Measurements from ENCODE around the gene MYH7B.
A peak's percentile ranks its signal among the peaks of the same experiment; 100 is the strongest.

MYH7B gene

DNA sequence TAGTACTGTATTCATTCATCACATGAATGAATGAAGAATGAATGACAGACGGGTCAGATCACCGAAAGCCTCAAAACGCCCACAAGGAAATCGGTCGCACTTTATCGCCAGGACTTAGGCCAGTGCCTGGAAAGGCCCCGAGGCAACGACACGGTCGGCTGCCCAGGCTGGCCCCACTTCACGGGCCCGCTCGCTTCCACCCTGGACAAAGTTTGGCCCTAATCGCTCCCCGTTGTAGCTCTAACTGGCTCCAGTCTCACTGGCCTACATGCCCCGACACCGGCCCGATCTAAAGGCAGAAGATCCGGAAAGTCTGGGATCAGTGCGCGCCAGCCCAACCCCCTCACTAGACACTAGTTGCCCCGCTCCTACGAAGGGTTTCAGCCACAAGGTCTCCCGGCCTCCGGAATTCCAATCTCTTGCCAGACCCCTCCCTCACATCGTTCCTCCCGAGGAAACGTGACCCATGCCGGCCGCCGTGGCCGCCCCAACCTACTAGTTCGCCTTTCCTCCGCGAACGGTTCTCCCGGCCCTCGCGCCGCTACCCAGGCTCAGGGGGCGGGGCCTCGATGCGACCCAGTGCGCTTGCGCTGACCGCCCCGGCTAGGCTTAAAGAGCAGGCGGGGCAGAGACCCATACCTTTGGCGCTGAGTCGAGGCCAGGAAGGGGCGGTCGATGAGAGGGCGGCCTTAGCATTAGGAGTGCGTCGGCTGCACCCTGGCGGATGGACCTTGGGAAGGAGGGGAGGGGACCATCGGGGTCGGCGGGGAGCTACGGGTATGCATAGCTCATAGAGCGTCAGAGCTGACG is at the start of gene MYH7B, which contains the start of gene GSS:
Gene MYH7B (plus strand): TSS at position 638 of the 810 bp plus-strand sequence. CDS start 22,138 bp downstream, outside the sequence.
Gene GSS (minus strand): TSS at position 576 of the 810 bp plus-strand sequence. CDS start 3,954 bp downstream, outside the sequence.
- DNase-seq: peak; percentile 94
- in situ Hi-C loops (cut with HindIII; ENCODE audit: low pct_ligation_motif_present, low pct_unique_long_range_greater_than_20kb, low sequenced_read_pairs): no loop called here

- in situ Hi-C loops (cut with HindIII; ENCODE audit: low pct_ligation_motif_present, low pct_unique_long_range_greater_than_20kb, low sequenced_read_pairs): no loop called here
- DNase-seq: peak; percentile 79
These were observed 47.8 kb upstream of the MYH7B start for GRCh38 chr20:34907616-34908469.

- in situ Hi-C loops (cut with HindIII; ENCODE audit: low pct_ligation_motif_present, low pct_unique_long_range_greater_than_20kb, low sequenced_read_pairs): no loop called here
- DNase-seq: no peak
These were observed 40.5 kb upstream of the MYH7B start for GRCh38 chr20:34915131-34915530.

- in situ Hi-C loops (cut with HindIII; ENCODE audit: low pct_ligation_motif_present, low pct_unique_long_range_greater_than_20kb, low sequenced_read_pairs): no loop called here
- DNase-seq: no peak
These were observed 39.8 kb upstream of the MYH7B start for GRCh38 chr20:34915749-34916455.

DNA sequence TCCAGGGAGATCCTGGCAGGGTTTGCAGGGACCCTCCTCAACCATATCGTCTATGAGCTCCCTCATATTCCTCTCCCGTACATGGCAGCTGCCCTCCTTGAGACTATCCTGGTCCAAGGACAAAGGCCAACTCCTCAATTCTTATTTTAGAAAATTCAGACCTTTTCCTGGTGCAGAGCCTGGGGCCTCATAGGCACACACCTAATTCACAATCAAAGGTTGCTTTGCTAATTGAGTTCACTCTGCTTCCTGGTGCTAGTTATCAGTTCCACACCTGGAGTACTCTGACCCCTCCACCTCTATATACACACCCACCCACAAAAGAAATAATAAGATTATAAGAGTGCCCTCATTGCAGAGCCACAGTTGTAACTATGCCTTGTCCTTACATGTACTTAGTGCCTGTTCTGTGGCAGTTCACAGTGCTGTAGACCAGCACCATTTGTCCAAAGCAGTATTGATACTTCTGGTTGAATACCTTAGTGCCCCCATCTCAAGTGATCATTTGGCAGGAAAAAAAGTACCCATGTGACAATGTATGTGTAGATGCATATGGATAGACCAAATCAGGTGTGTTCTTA is 38.8 kb upstream of the MYH7B start:
- in situ Hi-C loops (cut with HindIII; ENCODE audit: low pct_ligation_motif_present, low pct_unique_long_range_greater_than_20kb, low sequenced_read_pairs): no loop called here
- DNase-seq: no peak

DNA sequence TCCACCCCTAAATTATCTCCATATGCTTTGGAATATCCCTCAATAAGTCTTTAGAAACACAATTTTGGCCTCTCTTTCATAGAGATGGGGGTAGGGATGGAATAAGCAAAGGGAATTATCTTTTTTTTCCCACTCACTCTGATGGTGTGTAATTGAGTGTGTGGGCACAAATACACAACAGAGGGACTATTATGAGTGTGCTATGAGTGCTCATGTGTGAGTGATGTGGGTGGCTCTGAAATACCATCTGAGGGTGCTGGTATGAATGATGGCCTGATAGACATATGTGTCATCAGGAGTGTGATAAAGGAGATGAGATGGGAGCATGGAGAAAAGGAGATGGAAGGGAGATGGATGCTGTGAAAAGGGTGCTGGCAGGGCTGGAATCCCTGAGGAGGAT is 35.6 kb upstream of the MYH7B start:
- no peak for DNase-seq
- in situ Hi-C loops (cut with HindIII; ENCODE audit: low pct_ligation_motif_present, low pct_unique_long_range_greater_than_20kb, low sequenced_read_pairs): no loop called here

- in situ Hi-C loops (cut with HindIII; ENCODE audit: low pct_ligation_motif_present, low pct_unique_long_range_greater_than_20kb, low sequenced_read_pairs): no loop called here
These were observed 34.2 kb upstream of the MYH7B start for GRCh38 chr20:34921436-34921835.

GRCh38 chr20:34922654-34923381 is 32.9 kb upstream of the MYH7B start:
- in situ Hi-C loops (cut with HindIII; ENCODE audit: low pct_ligation_motif_present, low pct_unique_long_range_greater_than_20kb, low sequenced_read_pairs): no loop called here
- peak; percentile 40 for DNase-seq

More at GRCh38 chr20:34921436-34921835, 34.2 kb upstream of the MYH7B start:
- no peak for DNase-seq

DNA sequence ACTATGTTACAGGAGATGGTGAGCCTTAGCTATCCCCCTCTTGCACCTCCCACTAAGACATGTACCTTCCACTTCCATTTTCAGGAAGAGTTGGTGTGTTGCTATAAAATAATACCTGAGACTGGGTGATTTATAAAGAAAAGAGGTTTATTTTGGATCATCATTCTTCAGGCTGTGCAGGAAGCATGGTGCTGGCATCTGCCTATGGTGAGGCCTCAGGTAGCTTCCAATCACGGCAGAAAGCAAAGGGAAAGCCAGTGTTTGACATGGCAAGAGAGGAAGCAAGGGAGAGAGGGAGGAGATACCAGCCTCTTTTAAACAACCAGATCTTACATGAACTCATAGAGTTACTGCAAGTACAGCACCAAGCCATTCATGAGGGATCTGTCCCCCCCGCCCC is 32.3 kb upstream of the MYH7B start:
- DNase-seq: no peak
- in situ Hi-C loops (cut with HindIII; ENCODE audit: low pct_ligation_motif_present, low pct_unique_long_range_greater_than_20kb, low sequenced_read_pairs): no loop called here

DNA sequence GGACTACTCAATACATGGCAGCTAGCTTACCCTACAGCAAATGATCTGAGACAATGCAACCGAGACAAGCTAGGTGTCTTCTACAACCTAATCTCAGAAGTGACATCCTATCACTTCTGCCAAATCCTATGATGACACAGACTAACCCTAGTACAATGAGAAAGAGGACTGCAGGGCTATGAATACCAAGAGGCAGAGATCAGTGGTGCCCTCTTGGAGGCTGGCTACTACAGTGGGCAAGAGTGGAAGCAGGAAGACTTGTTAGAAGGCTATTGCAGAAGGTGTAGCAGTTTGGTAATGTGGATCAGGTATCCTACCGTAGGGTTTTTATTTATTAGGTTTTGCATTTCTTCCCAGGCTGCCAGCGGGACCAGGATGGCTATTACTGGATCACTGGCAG is 30.3 kb upstream of the MYH7B start:
- in situ Hi-C loops (cut with HindIII; ENCODE audit: low pct_ligation_motif_present, low pct_unique_long_range_greater_than_20kb, low sequenced_read_pairs): no loop called here
- no peak for DNase-seq

- in situ Hi-C loops (cut with HindIII; ENCODE audit: low pct_ligation_motif_present, low pct_unique_long_range_greater_than_20kb, low sequenced_read_pairs): no loop called here
These were observed 29.7 kb upstream of the MYH7B start for GRCh38 chr20:34925981-34926380.

DNA sequence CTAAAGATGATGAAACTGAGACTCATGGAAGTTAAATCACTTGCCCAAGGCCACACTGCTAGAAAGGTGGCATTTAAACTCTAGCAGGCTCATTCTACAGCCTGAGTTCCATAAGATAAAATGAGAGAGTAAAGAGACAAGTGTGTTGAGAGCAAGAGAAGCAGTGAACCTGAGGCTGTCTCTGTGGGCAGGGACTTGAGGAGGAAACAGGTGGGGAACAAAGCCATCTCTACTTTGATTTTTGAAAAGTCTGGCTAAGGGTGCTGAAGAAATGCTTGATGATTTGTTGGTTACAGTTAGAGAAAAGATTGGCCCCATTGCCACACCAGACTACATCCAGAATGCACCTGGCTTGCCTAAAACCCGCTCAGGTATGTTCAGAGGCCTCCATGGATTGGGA is 29.1 kb upstream of the MYH7B start:
- DNase-seq: no peak
- in situ Hi-C loops (cut with HindIII; ENCODE audit: low pct_ligation_motif_present, low pct_unique_long_range_greater_than_20kb, low sequenced_read_pairs): no loop called here

More at GRCh38 chr20:34925981-34926380, 29.7 kb upstream of the MYH7B start:
- DNase-seq: no peak

GRCh38 chr20:34927736-34928135 is 27.9 kb upstream of the MYH7B start:
- in situ Hi-C loops (cut with HindIII; ENCODE audit: low pct_ligation_motif_present, low pct_unique_long_range_greater_than_20kb, low sequenced_read_pairs): no loop called here
- DNase-seq: no peak

DNA sequence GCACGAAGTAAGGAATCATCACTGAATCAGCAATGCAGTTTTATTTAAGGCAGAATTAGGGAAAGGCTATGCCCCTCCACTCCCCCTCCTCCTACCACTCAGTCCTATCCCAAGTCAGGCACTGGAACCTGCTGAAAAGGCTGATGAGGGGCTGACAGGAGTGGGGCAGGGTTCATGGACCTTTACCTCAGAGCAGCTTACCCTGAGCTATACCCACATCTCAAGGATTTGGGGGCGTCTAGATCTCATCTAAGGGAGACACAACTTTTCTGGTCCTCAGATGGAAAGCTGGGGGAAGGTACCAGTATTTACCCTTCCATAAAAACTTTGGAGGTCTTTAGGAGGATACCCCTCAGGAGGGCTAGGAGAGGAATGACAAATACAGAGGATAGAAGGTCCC is 27.3 kb upstream of the MYH7B start:
- in situ Hi-C loops (cut with HindIII; ENCODE audit: low pct_ligation_motif_present, low pct_unique_long_range_greater_than_20kb, low sequenced_read_pairs): no loop called here
- DNase-seq: no peak

DNA sequence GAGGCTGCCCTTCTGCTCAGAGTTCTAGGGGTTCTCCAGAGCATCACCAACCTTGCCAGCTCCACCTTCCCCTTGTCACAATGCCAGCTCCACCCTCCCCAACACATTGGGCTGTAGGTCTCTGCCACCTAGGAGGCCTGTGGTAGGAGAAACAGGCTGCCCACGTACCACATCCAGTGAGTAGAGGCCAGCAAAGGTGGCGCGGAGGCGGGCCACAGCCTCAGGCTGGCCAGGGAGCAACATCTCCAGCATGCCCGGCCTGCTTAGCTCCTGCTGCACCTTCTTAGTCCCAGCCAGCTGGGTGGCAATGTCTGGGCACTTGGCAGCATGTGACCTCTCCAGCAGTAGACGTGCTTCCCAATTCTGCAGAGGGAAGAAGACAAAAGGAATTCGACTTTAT is 23.9 kb upstream of the MYH7B start:
- no peak for DNase-seq
- in situ Hi-C loops (cut with HindIII; ENCODE audit: low pct_ligation_motif_present, low pct_unique_long_range_greater_than_20kb, low sequenced_read_pairs): no loop called here

DNA sequence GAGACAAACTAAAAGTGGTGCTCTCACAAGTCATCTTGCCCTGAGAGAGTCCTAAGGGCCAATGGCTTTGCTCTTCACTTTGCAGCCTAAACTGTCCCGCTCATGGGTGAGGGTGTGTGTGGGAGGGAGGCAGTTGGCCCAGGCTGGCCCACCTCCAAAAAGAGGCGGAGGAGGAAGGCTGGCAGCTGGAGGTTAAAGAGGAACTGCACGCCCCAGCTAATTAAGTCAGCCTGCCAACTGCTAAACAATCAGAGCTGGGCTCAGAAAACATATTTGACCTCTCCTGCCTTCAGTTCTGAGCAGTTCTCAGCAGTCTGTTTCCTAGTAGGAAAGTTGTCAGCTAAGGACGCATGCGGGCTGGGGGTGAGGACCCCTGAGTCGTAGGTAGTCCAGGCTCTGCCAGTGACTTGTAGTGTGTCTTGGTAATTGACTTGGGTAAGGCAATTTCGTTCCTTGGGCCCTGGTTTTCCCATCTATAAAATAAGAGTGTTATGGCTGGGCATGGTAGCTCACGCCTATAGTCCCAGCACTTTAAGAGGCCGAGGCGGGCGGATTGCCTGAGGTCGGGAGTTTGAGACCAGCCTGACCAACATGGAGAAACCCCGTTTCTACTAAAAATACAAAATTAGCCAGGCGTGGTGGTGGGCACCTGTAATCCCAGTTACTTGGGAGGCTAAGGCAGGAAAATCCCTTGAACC is 17.1 kb upstream of the MYH7B start:
- no peak for DNase-seq
- in situ Hi-C loops (cut with HindIII; ENCODE audit: low pct_ligation_motif_present, low pct_unique_long_range_greater_than_20kb, low sequenced_read_pairs): no loop called here

DNA sequence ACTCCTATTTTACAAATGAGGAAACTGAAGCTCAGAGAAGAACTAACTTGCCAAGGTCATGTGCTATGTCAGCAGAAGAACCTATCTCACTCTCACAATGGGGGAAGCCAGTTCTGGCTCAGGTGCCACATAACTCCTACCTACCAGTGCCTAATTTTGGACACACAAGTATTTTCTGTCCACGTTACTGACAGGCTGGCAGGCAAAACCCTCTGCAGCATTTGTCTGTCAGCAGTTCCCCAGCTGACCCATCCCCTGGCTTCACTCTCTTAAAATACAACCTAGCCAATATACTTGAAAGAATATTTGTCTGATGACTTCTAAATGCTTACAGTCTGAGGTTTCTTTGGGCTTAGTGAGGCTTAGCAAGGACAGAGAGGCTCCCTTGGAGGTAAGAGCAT is 15.6 kb upstream of the MYH7B start:
- in situ Hi-C loops (cut with HindIII; ENCODE audit: low pct_ligation_motif_present, low pct_unique_long_range_greater_than_20kb, low sequenced_read_pairs): no loop called here

More for the DNA sequence above, 15.6 kb upstream of the MYH7B start:
- peak; percentile 64 for DNase-seq
